HG02678 (cell line): ENCODE results near the gene APIP.

Experiments used
- ATAC-seq: cut with Tn5 transposase; IDR thresholded peaks from one replicate; pipeline ENCODE4 v1.9.1; 2021; ENCODE audit warnings: mild to moderate bottlenecking, moderate library complexity; ENCODE audit not compliant: unreplicated experiment

The APIP gene, protein sequence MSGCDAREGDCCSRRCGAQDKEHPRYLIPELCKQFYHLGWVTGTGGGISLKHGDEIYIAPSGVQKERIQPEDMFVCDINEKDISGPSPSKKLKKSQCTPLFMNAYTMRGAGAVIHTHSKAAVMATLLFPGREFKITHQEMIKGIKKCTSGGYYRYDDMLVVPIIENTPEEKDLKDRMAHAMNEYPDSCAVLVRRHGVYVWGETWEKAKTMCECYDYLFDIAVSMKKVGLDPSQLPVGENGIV

DNA sequence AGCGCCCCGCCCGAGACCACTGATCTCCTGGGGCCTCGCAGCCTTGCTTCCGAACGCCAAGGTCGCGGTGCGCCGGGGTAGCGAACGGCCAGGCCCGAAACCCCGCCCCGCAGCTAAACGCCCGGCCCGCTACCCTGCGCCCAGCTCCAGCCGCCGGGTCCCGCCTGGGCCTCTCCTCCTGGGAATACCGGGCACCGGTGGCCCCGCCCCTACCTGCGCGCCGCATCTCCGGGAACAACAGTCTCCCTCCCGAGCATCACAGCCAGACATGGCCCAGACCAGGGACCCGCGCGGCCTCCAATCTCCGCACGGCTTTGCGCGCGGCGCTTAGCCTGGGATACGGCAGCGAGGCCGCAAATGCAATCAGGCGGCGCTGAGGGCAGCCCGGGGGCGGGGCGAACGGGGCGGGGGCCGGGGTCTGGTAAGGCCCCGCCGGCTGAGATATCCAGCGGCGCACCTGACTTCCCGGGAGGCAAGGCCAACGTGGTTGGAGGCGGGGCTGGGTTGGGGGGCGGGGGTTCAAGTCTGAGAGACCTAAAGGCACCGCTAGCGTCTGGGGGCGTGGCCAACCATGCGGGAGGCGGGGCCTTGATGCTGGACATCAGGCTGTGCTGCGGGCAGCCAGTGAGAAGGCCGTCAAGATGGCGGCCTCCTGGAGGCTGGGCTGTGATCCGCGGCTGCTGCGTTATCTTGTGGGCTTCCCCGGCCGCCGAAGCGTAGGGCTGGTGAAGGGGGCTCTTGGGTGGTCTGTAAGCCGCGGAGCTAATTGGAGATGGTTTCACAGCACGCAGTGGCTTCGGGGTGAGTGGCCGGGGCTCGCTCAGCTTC, at the start of gene APIP, which contains the start of gene PDHX:
Gene APIP, minus strand, starts transcription at position 365 of the 828 bp plus-strand sequence. Its CDS starts 95 bp downstream, at position 270.
Gene PDHX, plus strand, starts transcription at position 604 of the 828 bp plus-strand sequence. Its CDS starts 38 bp downstream, at position 642.
- peak; percentile 93 for ATAC-seq

DNA sequence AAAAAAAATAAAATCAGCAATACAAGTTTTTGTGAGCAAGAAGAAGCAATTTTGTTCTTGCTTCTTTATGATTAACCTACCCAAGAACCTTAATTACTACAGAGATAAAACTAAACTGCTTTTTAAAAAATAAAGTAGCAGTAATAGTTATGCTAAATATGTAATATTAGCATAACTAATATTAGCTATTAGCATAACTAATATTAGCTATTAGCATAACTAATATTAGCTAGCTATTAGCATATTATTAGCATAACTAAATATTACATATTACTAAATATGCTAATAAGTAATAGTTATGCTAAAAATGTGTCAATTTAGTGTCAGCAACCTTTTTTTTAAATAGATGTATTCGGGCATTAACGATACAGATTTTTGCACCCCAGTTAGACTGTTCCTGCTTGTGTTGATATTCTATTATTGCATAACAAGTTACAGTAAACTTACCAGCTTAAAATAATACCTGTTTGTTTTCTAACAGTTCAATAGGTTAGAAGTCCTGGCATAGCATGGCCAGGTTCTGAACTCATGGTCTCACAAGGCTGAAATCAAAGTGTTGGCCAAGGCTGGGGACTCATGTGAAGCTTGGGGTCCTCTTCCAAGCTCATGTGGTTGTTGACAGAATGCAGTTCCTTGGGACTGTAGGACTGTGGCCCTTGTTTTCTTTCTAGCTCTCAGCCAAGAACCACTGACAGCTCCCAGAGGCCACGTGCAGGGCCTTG, 48.6 kb upstream of the APIP start:
- no peak for ATAC-seq

DNA sequence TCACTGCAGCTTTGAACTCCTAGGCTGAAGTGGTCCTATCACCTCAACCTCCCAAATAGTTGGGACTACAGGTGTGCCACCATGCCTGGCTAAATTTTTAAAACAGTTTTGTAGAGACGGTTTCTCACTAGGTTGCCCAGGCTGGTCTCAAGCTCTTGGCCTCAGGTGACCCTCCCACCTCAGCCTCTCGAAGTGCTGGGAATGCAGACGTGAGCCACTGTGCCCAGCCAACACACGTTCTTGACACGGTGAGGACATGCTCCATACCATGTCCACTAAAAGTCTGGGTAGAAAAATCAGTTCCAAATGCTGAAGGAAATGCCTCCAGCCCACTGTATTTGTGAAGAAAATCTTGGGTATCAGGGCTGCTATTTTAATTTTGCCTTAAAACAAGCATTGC, 47.2 kb upstream of the APIP start:
- ATAC-seq, result no peak

DNA sequence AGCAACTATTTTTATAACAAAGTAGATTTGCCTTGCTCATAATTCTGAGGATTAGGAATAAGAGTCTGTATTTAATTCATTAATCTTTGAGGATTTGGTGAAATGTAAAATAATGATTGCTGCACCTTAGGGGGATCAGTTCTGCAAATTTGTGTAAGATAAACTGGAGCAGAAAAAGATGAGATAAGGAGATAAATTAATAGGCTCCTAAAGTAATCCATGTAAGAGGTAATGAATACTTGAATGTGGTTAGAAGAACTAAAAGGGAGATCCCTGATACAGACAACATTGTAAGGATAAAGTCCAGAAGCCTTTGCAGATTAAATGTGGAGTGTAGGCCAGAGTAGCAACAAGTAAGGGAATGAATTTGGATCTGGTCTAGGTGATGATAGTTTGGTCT, 45.9 kb upstream of the APIP start:
- ATAC-seq, result no peak

DNA sequence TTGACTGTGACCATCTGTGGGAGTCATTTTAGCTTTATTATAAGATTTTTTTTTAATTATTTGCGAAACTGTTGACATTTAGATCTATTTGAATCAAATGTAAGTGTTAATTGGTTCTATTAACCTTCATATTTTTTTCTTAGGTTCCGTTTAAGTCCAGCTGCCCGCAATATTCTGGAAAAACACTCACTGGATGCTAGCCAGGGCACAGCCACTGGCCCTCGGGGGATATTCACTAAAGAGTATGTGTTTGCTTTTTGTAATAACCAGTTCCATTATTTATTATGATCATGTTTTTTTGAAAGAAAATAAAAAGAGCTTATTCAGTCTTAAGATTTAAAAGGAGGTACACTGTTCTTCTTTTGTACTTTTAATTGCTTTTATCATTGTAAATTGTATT, 44.1 kb upstream of the APIP start:
- no peak for ATAC-seq

DNA sequence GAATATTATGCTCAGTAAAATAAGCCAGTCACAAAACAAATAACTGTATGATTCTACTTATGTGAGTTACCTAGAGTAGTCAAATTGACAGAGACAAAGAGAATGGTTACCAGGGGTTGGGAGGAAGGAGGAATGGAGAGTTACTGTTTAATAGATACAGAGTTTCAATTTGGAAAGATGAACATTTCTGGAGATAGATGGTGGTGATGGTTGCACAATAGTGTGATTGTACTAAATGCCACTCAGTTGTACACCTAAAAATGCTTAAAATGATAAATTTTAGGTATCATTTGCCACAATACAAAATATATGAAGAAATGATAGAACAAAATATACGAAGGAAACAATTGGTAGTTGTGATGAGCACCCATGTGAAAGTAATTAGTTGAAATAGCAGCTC, 43.6 kb upstream of the APIP start:
- no peak for ATAC-seq

DNA sequence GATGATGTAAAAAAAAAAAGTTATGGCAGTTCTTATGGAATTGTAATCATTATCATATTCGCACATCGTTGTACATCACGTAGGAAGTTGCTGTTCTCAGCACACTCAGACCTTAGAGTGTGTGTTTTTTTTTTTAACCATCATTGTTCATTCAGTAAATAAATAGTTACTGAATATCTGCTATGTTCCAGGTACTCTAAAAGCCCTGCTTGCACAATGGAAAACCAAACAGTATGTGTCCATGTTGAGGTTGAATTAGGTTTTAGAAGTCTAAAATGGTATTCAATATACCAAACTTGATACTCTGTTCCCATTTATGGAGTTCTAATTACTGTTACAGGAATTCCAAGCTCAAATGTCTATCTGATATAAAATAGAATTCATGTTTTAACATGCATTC, 41.4 kb upstream of the APIP start:
- ATAC-seq, result no peak

DNA sequence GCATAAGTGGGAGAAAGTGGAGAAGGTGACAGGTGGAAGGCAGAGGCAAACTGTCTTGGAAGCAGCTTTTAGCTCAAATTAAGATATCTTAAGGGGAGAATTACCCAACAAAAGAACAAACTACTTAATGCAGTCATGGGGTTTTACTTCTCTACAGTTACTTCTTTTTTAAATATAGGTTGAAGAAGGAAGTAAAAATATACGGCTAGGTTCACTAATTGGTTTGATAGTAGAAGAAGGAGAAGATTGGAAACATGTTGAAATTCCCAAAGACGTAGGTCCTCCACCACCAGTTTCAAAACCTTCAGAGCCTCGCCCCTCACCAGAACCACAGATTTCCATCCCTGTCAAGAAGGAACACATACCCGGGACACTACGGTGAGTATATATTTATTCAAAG, 41.0 kb upstream of the APIP start:
- ATAC-seq, result no peak

DNA sequence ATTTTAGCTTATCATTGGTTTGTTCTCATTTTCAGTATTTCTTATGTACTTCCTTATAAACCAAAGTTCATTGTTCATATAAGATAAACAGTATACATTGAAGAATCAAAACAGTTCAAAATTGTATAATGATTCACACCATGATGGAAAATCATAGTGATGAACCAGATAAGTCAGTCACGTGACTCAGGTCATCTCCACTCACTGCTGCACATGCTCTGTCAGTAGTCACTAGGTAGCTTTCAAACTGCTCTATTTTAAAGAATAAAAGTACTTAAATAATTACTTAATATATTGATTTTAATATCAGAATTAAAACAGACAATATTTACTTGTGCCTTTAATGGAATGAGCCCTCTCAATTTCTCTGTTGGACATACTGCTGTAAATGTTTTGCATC, 37.8 kb upstream of the APIP start:
- no peak for ATAC-seq

DNA sequence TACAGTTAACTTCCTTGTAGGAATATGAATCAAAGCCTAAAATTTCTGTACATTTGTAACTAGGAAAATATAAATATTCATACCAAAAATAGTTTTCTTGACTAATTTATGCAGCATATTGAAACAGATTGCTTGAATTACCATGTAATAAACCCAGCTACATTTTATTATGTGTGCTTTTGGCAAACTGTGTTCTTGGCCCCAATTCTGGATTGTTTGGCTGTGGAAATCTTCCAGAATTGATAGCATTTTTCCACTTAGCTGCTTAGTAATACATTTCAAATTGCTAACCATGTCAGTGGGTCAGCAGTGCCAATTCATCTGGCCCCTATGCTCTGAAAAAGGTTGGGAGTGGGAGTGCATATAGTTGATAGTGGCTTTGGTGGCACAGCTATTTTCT, 32.5 kb upstream of the APIP start:
- no peak for ATAC-seq

DNA sequence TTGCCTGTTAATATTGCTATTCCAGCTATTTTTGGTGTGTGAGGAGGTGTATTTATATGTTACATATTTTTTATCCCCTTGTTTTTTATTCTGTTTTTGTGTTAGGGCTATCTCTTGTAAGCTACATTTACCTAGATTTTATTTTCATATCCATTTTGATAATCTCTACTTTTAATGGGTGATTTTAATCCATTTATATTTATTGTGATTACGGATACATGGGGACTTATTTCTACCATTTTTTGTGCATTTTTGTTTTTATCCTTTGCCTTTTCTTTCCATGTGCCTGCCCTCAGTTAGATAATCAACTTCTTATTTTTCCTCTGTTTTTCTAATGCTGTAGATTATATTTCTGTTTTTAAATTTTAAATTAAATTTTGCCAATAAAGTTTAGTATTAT, 28.5 kb upstream of the APIP start:
- no peak for ATAC-seq

DNA sequence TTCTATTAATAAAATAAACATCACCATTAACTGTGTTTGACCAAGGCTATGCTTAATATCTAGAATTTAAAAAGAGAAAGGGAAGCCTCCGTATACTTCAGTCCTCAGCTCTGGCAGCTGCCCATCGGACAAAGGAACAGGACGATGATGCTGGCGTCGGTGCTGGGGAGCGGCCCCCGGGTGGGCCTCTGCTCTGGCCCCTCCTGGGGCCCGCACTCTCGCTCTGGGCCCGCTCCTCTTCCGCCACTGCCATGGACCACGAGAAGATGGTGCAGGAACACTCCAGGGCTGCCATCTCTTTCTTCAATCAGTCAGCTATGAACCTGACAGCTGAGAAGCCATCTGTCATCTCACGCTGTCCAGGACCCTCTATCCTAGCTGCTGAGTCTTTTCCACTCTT, 25.5 kb upstream of the APIP start:
- ATAC-seq, result no peak

DNA sequence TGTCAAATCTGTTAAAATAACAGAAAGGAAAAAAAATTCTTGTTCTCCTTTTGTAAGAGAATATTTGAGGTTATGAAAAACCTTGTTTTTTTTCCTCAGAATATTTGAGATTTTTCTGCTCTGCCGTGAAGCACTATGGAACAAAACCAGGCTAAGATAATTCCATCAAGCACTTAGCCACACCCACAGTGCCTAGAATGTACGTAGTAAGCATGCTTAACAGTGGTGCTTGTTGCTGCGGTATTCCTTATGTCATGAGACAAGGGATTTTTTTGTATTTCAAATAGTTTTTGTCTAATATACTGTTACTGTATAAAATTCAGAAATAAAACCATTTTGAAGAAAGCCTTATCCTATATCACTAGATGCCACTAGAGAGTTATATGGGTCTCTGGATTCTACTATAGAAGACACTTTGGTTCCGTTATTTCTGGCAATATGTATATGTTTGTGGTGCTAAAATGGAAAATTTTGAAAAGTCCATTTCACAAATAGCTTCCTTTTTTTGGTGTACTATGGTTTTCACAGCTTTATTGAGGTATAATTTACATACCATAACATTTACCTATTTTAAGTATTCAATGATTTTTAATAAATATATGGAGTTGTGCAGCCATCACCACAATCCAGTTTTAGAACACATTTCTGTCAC, 24.0 kb upstream of the APIP start:
- ATAC-seq, result no peak

DNA sequence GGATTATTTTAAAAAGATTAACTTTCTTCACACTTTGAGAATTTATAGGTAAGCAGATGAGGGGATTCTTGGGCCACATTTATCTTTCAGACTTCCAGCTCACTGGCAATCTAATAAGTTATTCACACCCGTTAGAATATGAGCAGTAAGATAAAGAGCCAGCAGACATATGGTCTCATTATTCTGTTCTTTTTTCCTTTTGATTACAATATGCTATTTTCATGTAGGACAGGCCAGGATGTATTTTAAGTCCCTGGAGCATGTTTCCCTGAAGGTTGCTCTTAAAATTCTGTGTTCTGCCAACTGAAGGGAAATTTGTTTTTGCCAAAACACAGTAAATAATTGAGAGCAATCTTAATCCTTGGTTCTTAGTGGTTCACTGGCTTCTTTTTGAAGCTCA, 22.4 kb upstream of the APIP start:
- ATAC-seq, result no peak

DNA sequence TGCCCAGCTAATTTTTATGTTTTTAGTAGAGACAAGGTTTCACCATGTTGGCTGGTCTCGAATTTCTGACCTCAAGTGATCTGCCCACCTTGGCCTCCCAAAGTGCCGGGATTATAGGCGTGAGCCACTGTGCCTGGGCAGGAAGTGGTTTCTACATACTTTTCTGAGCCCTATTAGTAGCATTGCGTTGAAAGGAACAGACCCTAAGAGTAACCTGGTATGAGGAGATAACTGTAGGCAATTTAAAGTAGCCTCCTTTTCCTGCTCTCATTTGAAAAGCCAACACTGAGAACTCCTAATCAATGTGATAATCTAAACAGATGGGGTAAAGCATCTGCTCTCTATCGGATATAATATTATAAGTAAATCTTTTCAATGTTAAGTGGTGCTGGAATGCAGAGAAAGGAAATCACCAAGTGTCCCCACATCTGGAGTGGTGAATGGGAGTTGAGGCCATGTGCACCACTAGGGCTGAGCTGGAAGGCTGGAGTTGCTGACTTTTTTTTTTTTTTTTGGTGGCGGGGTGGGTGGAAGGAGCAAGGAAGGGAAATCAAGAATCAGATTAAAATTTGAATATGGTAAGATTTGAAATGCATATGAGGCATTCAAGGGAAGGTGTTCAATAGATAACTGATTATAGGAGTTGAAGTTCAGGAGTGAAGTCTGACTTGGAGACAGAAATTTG, 20.9 kb upstream of the APIP start:
- ATAC-seq, result no peak

DNA sequence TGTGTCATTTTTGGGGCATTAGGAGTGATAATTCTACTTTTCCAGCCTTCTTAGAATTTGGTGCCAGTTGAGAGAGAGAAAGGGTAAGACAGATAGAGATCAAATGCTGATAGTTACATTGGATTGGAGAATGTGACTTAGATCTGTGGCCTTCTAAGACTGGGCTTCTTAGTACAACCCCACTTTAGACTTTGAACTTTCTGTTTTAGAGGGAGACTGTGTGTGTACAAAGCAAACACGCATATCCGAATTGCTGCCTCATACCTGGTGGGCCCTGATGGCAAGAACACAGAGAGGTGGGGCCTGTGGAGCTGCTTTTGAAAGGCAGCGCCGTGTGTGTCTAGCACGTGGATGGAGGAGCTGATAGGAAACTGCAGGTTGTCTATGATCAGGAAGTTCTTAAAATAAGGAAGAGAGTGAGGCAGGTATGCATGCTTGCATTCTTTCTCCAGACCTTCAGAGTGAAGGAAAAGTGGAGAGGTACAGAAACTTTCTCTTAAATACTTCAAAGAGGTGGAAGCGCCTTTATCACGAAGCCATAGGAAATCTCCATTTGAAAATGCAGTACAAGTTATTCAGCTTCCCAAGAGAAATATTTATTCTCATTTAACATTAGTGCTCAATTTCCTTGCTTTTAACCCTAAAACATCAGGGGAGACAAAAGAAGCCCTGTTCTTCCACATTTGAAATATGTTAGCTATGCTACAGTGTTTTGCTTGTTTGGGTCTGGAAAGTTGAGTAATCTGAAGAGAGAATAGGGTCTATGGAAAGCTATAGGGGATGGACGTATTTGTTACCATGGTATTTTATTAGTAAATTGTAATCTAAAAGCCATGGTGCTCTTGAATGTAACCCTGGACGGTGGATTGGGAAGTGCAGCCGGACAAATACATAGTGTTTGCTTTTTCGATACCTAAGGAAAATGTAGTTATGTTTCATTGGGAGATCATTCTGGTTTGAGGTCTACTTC, 13.9 kb upstream of the APIP start:
- no peak for ATAC-seq

DNA sequence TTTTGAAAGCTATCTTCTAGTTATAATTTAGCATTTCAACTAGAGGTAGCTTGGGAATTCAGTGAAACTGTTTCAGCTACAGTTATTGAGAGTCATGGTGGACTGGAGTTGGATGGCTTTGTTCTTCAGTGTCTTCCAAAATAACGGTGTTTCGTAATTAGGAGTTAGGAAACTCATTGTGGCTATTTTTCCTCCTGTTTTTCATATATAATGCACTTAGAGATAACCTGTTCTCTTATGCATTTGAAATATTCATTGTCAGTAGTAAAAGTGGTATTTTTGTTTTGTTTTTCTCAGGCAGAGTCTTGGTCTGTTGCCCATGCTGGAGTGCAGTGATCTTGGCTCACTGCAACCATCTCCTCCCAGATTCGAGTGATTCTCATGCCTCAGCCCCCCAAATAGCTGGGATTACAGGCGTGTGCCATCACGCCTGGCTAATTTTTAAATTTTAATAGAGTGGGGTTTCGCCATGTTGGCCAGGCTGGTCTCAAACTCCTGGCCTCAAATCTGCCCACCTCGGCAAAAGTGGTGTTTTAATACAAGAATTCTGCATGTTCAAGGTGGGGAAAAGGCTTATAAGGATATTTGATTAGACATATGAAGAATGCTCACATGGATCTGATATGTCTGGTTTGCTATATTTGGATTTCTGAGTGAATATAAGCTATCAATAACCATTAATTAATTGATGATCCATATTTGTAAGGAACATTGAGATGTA, 12.9 kb upstream of the APIP start:
- no peak for ATAC-seq

DNA sequence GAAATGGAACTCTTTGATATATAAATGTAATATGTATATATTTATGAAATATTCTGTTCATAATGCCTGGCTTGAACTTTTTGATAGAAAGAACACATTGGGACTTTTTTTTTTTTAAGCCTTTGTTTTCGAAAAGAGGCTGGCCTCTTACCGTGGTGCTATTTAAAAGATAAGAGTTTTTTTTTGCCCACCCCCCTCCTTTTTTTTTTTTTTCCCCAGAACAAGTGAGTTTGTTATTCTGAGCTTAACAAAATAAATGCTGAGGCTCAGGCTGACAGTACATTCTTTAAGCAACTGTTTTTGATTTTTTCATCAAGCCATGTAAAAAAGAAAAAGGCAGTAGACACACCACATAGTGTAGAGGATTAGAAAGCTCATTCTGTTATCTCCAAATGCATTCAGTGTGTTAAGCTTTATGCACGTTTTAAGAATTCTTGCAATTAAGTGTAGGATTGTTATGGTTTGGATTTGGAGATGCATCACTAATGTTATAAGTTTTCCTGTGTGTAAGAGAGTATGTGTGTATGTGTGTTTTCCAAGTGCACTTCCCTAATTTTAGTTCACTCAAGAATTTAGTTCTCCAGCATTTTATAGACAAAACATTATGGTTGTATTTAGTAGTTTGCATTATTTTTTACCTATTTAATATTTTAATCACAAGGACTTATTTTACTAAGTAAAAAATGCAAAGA, 12.2 kb upstream of the APIP start:
- no peak for ATAC-seq

DNA sequence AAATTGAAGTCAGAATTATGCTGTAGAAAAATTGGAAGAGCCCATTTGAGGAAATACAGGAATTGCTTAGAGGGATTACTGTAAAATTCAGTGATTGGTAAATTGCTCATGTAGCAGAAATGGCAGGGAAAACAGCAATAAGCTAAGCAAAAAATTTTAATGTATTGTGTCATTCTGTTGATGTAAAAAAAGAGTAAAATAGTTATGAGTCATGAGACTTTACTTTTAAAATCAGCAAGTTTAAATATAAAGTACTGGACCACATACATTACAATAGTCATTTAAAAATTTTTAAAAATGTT, 10.6 kb upstream of the APIP start:
- no peak for ATAC-seq
